ENCODE measurements around the gene GDF7. TPM values are rescaled to one million over a fixed set of nuclear protein-coding genes. Genes with fewer than 3 reads are reported as not detected.

Gene GDF7
- total RNA-seq, 2 donors from 2014 or later: 1.1 to 1.7 TPM

- Histone ChIP-seq H3K27ac (no peak overlapping the region), H3K4me3 (no peak overlapping the region), H3K9me3 (no peaks in the 10 kb centered on the region), H3K27me3 (peaks cover 18 to 50% of the 10 kb centered on the region in 2 donors), H3K36me3 (no peaks in the 10 kb centered on the region), H3K4me1 (peaks cover 0 to 27% of the 10 kb centered on the region in 2 donors)
- no peak for DNase-seq (ENCODE audit: low spot score)
- TF ChIP-seq CTCF (IDR thresholded peaks at IDR 0.05): no peak
Measured at GRCh38 chr2:20668871-20669475, 2.0 kb downstream of the GDF7 start.

DNA sequence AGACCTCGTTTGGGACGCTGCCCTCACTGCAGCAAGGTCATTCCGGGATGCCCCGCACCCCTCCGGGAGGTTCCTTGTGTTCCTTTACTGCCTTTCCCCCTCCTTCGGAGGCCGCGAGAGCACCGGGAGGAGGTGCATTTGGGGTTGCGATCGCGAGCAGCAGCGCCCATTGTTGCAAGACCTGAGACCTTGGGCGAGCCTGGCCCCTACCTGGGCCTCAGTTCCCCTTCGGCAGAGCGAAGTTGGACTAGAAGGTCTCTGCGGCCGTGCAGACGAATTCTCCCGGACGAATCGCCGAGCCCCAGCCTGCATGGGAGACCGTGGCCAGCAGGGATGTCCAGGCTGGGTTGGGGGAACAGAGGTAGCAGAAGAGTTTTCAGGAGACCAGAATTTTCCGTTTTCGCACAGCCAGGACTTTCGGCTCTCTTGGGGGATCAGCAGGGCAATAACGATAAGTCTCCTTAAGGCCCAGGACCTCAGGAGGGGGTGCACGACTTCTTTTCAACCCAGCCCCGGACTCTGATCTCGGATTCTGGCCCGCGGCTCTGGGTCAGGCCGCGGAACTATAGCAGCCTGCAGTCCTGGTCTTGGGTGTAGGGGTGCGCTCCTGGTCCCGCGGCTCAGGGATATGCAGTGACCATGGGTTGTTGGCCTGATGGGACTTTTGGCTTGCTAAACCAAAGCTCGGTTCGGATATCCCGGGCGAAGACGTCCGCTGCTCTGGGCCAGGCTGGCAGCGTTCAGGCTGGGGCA is 2.8 kb downstream of the GDF7 start:
- Histone ChIP-seq H3K4me1 (peaks cover 0 to 27% of the 10 kb centered on the region in 2 donors), H3K36me3 (no peaks in the 10 kb centered on the region), H3K9me3 (no peaks in the 10 kb centered on the region), H3K27me3 (peaks cover 18 to 45% of the 10 kb centered on the region in 2 donors), H3K27ac (no peak overlapping the region), H3K4me3 (no peak overlapping the region)
- TF ChIP-seq CTCF (IDR thresholded peaks at IDR 0.05): no peak
- DNase-seq (ENCODE audit: low spot score): no peak

- Histone ChIP-seq H3K9me3 (no peaks in the 10 kb centered on the region), H3K27ac (no peak overlapping the region), H3K27me3 (peaks cover 18 to 41% of the 10 kb centered on the region in 2 donors), H3K36me3 (no peaks in the 10 kb centered on the region), H3K4me1 (peaks cover 0 to 30% of the 10 kb centered on the region in 2 donors), H3K4me3 (peak overlapping the region in 1 of 2 donors; percentile 10)
- TF ChIP-seq CTCF (IDR thresholded peaks at IDR 0.05): no peak
- no peak for DNase-seq (ENCODE audit: low spot score)
Measured at GRCh38 chr2:20670315-20671035, 3.5 kb downstream of the GDF7 start.

DNA sequence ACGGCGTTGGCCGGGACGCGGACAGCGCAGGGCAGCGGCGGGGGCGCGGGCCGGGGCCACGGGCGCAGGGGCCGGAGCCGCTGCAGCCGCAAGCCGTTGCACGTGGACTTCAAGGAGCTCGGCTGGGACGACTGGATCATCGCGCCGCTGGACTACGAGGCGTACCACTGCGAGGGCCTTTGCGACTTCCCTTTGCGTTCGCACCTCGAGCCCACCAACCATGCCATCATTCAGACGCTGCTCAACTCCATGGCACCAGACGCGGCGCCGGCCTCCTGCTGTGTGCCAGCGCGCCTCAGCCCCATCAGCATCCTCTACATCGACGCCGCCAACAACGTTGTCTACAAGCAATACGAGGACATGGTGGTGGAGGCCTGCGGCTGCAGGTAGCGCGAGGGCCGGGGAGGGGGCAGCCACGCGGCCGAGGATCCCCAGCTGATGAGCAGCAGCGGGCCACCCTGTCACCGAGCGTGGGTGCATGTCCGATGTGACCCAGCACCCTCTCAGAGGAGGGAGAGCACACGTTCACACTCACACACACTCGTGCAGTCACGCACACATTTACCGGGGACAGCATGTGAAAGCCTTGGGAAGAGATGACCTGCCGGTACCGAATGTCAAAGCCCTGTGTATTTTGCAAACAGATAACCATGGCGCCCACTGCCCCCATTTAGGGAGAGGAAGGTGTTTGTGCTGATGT is 4.2 kb downstream of the GDF7 start:
- Histone ChIP-seq H3K4me3 (peak overlapping the region in 1 of 2 donors; percentile 10), H3K36me3 (no peaks in the 10 kb centered on the region), H3K27ac (no peak overlapping the region), H3K4me1 (peaks cover 0 to 30% of the 10 kb centered on the region in 2 donors), H3K27me3 (peaks cover 17 to 34% of the 10 kb centered on the region in 2 donors), H3K9me3 (no peaks in the 10 kb centered on the region)
- DNase-seq (ENCODE audit: low spot score): no peak
- no peak for TF ChIP-seq CTCF (IDR thresholded peaks at IDR 0.05)

DNA sequence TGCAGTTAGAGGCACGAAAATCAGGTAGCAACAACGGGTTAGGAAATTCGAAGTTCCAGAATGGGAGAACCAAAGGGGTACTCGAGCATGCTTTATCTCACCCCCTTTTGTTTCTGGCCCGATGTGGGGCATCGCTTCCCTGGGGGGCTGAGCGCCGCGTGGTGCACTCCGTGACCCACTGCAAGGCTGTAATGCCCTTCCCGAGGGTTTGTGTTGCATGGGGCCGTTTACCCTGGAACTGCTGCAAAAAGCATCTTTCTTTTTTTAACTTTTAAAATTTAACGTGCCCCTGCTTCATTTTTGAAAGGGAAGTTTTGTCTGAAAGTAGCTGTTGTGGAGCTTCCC is 4.8 kb downstream of the GDF7 start:
- no peak for TF ChIP-seq CTCF (IDR thresholded peaks at IDR 0.05)
- no peaks in the 10 kb centered on the region for H3K36me3 ChIP-seq
- peaks cover 12 to 29% of the 10 kb centered on the region in 2 donors for H3K27me3 ChIP-seq
- H3K9me3 ChIP-seq: no peaks in the 10 kb centered on the region
- no peak overlapping the region for H3K4me3 ChIP-seq
- H3K4me1 ChIP-seq: peaks cover 0 to 29% of the 10 kb centered on the region in 2 donors
- H3K27ac ChIP-seq: no peak overlapping the region
- no peak for DNase-seq (ENCODE audit: low spot score)

All from right atrium auricular region (tissue), 2 donors.